Measurements from ENCODE around the gene CEP120.
A peak's percentile ranks its signal among the peaks of the same experiment; 100 is the strongest.

The CEP120 gene

DNA sequence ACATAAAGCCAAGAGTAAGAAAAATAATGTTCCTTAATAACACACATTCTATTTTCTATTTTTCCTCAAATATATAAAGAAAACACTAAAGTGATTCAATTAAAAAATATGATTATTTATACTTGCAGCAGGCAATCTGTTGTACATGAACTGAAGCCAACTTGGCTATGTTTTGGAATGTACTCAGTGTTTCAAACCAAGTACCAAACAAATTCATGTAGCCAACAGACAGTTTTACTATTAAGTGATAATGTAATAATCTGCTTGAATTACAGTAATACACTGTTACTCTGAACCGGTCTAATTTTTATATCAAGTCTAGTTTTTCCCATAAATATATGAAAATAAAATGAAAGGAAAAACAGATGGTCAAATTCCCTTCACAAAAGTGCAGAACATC, 58.0 kb downstream of the CEP120 start:
- no peak for DNase-seq (ENCODE audit: low read depth)
- TF ChIP-seq, protein P1, sequence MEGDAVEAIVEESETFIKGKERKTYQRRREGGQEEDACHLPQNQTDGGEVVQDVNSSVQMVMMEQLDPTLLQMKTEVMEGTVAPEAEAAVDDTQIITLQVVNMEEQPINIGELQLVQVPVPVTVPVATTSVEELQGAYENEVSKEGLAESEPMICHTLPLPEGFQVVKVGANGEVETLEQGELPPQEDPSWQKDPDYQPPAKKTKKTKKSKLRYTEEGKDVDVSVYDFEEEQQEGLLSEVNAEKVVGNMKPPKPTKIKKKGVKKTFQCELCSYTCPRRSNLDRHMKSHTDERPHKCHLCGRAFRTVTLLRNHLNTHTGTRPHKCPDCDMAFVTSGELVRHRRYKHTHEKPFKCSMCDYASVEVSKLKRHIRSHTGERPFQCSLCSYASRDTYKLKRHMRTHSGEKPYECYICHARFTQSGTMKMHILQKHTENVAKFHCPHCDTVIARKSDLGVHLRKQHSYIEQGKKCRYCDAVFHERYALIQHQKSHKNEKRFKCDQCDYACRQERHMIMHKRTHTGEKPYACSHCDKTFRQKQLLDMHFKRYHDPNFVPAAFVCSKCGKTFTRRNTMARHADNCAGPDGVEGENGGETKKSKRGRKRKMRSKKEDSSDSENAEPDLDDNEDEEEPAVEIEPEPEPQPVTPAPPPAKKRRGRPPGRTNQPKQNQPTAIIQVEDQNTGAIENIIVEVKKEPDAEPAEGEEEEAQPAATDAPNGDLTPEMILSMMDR (IDR thresholded peaks at IDR 0.05; ENCODE audit: control insufficient read depth, extremely low read depth, insufficient read depth), result no peak
- no peak overlapping the region for H3K4me3 ChIP-seq (ENCODE audit: low read depth, low read length)

DNA sequence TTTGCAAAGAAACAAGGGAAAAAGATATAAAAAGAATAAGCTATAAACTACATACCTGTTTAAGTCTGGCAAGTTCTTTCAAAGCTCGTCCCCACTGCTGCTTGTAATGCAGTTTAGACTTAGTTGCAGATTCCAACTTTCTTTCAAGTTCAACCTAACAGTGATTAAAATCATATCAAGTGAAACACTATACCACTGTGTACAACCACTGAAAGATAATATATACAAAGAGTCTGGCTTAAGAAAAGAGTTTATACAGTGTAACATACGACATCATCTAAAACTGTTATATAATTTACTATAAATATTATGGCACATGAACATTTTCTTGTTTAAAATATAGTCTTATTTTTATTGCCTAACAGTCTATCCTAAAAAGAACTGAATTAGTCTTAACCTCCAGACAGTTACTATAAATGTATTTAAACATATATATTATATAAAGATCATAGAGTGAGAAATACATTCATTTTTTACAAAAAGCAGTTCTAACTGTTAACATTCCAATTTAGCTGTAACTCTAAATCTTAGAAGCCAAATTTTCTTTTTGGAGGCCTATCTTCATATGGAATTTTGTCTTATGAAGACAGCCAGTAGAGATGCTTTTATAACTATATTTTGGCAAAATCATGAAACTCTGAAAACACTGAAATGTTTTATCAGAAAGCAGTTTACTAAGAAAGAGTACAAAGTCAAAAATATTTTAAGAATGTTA, 58.6 kb downstream of the CEP120 start:
- DNase-seq (ENCODE audit: low read depth), result no peak
- H3K4me3 ChIP-seq (ENCODE audit: low read depth, low read length), result no peak overlapping the region
- TF ChIP-seq, protein P1 (IDR thresholded peaks at IDR 0.05; ENCODE audit: control insufficient read depth, extremely low read depth, insufficient read depth), result no peak

DNA sequence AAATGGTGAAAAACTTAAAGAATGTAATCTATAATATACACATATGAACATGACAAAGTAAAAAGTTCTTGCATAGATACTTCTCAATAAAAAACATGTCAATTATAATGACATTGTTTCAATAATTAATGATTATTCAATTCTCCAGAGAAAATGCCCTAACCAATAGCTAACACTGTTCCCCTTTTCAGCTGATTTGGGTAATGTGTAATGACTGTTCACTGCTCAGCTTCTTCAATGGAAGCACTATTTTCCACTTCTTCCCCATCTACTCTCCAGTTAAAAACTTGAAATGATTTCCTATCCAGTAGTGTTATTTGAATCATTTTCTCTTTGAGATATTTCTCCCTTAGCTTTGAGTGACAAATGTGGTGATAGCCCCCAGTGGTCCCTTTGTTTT, 62.3 kb downstream of the CEP120 start:
- DNase-seq (ENCODE audit: low read depth), result no peak
- TF ChIP-seq, protein P1 (IDR thresholded peaks at IDR 0.05; ENCODE audit: control insufficient read depth, extremely low read depth, insufficient read depth), result no peak
- no peak overlapping the region for H3K4me3 ChIP-seq (ENCODE audit: low read depth, low read length)

DNA sequence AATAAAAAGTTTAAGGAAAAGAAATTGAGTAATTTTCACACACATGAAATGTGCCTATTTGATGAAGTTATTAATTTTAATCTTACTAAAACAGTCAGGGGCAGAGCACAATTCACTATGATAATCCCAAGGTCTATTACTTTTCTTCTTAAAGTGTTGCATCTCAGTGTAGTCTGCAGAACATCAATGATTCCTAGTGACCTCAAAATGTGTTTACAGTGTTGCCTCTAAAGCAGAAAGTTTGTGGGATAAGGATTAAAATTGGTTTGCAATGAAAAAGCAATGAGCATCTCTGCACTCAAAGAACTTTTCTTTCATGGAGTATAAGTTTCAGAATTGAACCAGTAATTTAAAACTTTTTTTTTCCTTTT, 63.0 kb downstream of the CEP120 start:
- no peak for DNase-seq (ENCODE audit: low read depth)
- H3K4me3 ChIP-seq (ENCODE audit: low read depth, low read length), result no peak overlapping the region
- TF ChIP-seq, protein P1 (IDR thresholded peaks at IDR 0.05; ENCODE audit: control insufficient read depth, extremely low read depth, insufficient read depth), result no peak

DNA sequence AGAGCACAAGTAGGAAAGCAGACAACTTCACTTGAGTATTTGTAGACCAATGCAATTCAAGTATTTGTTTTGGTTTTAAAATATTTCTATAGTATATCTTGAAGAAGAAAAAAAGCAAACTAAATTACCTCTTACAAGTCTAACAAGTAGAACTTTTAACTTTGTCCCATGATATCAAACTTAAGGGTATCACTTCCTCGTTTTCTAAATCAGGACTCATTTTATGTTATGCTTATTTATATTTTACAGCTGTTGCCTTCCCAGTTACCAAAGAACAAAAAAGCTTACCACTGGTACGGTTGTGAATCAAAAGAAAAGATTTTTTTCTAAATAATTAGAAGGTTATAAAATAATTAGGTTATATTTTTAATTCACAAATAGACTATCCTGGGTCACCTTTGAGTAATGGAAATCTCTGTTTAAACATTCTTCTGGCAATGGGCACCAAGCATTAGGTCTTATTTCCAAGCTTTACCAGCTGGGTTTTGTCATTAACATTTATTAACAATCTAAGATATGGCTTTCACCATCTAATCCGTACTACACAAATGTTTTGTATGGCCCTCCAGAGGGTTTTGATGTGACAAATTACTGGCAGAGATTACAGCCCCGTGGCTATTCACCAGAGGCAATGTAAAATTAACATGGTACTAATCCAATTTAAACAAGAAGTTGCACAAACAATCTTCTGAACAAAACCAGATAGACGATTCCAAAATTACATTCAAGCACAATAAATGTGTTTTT, 63.6 kb downstream of the CEP120 start:
- no peak overlapping the region for H3K4me3 ChIP-seq (ENCODE audit: low read depth, low read length)
- peak; percentile 64 for DNase-seq (ENCODE audit: low read depth)
- TF ChIP-seq, protein P1 (IDR thresholded peaks at IDR 0.05; ENCODE audit: control insufficient read depth, extremely low read depth, insufficient read depth), result no peak

DNA sequence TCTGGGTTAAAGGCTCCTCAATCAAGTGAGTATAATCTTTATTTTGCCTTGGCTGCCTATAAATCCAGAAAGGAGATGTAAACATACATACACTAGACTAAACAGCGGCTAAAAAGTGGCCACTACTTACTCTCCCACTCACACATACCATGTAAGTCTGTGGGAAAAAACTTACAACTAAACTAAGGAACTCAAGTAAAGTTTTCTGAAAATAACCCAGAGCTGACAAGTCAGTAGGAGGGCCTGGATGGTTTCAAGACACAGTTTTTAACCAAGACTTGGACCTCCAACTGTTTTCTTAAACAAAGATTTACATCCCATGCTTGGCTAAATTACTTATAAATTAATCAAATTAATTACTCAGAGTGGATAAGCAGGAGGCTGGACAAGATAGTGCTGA, 64.5 kb downstream of the CEP120 start:
- TF ChIP-seq, protein P1 (IDR thresholded peaks at IDR 0.05; ENCODE audit: control insufficient read depth, extremely low read depth, insufficient read depth), result no peak
- DNase-seq (ENCODE audit: low read depth), result no peak
- H3K4me3 ChIP-seq (ENCODE audit: low read depth, low read length), result no peak overlapping the region

Data from LNCaP clone FGC (cell line).